GM12878 (cell line): ENCODE data around the gene CYSTM1. TPM values are rescaled to one million over a fixed set of nuclear protein-coding genes. Genes with fewer than 3 reads are reported as not detected.

Experiments
- ATAC-seq: fragments of 200-7000 bp; cut with Tn5 transposase; 3 replicates; pipeline ENCODE4 v1.9.1; 2020; ENCODE audit warnings: mild to moderate bottlenecking, moderate library complexity
- BruUV-seq: library from RNA; stranded (reverse); fragments of 400-500 nt; replicated peaks from 2 replicates; lab custom pipeline; 2021; lab: Mats Ljungman, UMichigan
- CTCF ChIA-PET: fragments of 300-600 bp; sonication (Branson Sonifier 250); formaldehyde crosslinking; extraction: SDS; loops from one replicate; lab custom pipeline; 2021; ENCODE audit warnings: inconsistent platforms; lab: Yijun Ruan, JAX
- POLR2A ChIA-PET: fragments of 350-600 bp; formaldehyde crosslinking; extraction: SDS; loops from one replicate; lab custom pipeline; 2021; ENCODE audit warnings: inconsistent platforms; lab: Charles Lee
- RAD21 ChIA-PET: fragments of 300-600 bp; sonication (Branson Sonifier 250); formaldehyde crosslinking; loops from one replicate; lab custom pipeline; 2023; ENCODE audit warnings: antibody characterized with exemption; ENCODE audit not compliant: unreplicated experiment; lab: Charles Lee
- SMC1A ChIA-PET: fragments of 300-600 bp; sonication (Branson Sonifier 250); formaldehyde crosslinking; loops from one replicate; lab custom pipeline; 2023; ENCODE audit not compliant: unreplicated experiment, uncharacterized antibody; lab: Charles Lee
- DNase-seq: peaks from one replicate; pipeline ENCODE4 v3.0.0-alpha.2; 2011; ENCODE audit warnings: low read depth, low spot score
- FAIRE-seq: peaks from 3 replicates; lab custom pipeline; 2011; peaks lifted over from hg19 to GRCh38; lab: Jason Lieb, UNC
- H2AFZ ChIP-seq: 2 replicates; pipeline ENCODE4 v1.6.0; 2011; ENCODE audit warnings: low read depth, low read length, control low read depth; ENCODE audit not compliant: control insufficient read depth
- H3K27ac ChIP-seq: 2 replicates; pipeline ENCODE4 v1.5.1; 2011; ENCODE audit warnings: control low read depth; ENCODE audit not compliant: control insufficient read depth, insufficient read depth
- H3K27me3 ChIP-seq, 2 experiments: replicated peaks in 1 of 2; 2 replicates each; pipeline versions ENCODE4 v1.6.0 to v1.6.1; 2011; ENCODE audit warnings: low read length in 1 of 2; ENCODE audit not compliant: control insufficient read depth in 2 of 2, insufficient read depth in 2 of 2
- H3K36me3 ChIP-seq, 2 experiments: 2 replicates each; pipeline ENCODE4 v1.5.1; 2011; ENCODE audit warnings: low read length in 1 of 2; ENCODE audit not compliant: control insufficient read depth in 2 of 2, insufficient read depth in 2 of 2
- H3K4me1 ChIP-seq: 2 replicates; pipeline ENCODE4 v1.6.1; 2011; ENCODE audit warnings: mild to moderate bottlenecking, low read length, moderate library complexity, mixed read lengths; ENCODE audit not compliant: control insufficient read depth, insufficient read depth
- H3K4me2 ChIP-seq: 2 replicates; pipeline ENCODE4 v1.6.0; 2011; ENCODE audit warnings: control low read depth; ENCODE audit not compliant: control insufficient read depth, insufficient read depth
- H3K4me3 ChIP-seq: fragments of 200-600 bp; sonication (generic); 2 replicates; pipeline ENCODE4 v1.5.1; 2016
- H3K79me2 ChIP-seq: 2 replicates; pipeline ENCODE4 v1.6.0; 2011; ENCODE audit warnings: low read length; ENCODE audit not compliant: control insufficient read depth, insufficient read depth
- H3K9ac ChIP-seq: 2 replicates; pipeline ENCODE4 v1.8.0; 2011; ENCODE audit warnings: low read length, control low read depth, mixed read lengths; ENCODE audit not compliant: control insufficient read depth, insufficient read depth
- H3K9me3 ChIP-seq: replicated peaks from 3 replicates; pipeline ENCODE4 v1.5.1; 2011; ENCODE audit warnings: mild to moderate bottlenecking, low read length; ENCODE audit not compliant: control insufficient read depth, insufficient read depth
- H4K20me1 ChIP-seq: 2 replicates; pipeline ENCODE4 v1.6.0; 2011; ENCODE audit not compliant: control insufficient read depth, insufficient read depth
- BHLHE40 ChIP-seq, 2 experiments: fragments of 450-650 bp in 1 of 2; IDR thresholded peaks; 2 replicates each; pipeline ENCODE4 v1.6.1; 2011 to 2017; ENCODE audit warnings: low read depth in 2 of 2, borderline replicate concordance in 1 of 2, improper control_type of control experiment in 1 of 2, low read length in 1 of 2, mild to moderate bottlenecking in 1 of 2
- CHD1 ChIP-seq: IDR thresholded peaks from 2 replicates; pipeline ENCODE4 v1.6.1; 2012; ENCODE audit warnings: low read depth, low read length, improper control_type of control experiment
- JUNB ChIP-seq: IDR thresholded peaks from 2 replicates; pipeline ENCODE4 v1.6.1; 2016; ENCODE audit warnings: antibody characterized with exemption, mild to moderate bottlenecking
- JUND ChIP-seq: IDR thresholded peaks from 2 replicates; pipeline ENCODE4 v1.6.1; 2012; ENCODE audit warnings: low read depth, mild to moderate bottlenecking, low read length, improper control_type of control experiment, moderate library complexity
- KAT2A ChIP-seq: conservative IDR thresholded peaks from 2 replicates; pipeline ENCODE4 v1.6.1; 2011; ENCODE audit warnings: low read depth, low read length; ENCODE audit not compliant: control insufficient read depth
- RELA ChIP-seq: fragments of 450-650 bp; IDR thresholded peaks from 2 replicates; pipeline ENCODE4 v1.8.0; 2014; ENCODE audit warnings: borderline replicate concordance; ENCODE audit not compliant: partially characterized antibody
- TCF12 ChIP-seq: IDR thresholded peaks from 2 replicates; pipeline ENCODE4 v1.6.1; 2011; ENCODE audit warnings: low read depth, mild to moderate bottlenecking, low read length
- WGBS: methylation state at CpG from one replicate; pipeline ENCODE4 v1.1.6; 2016; ENCODE audit warnings: low lambda C conversion rate; ENCODE audit not compliant: insufficient replicate concordance, insufficient coverage; ENCODE audit errors: missing lambda C conversion rate; 5-methylcytosine and 5-hydroxymethylcytosine counted together
- in situ Hi-C: fragments of 300-500 bp; cut with MboI; formaldehyde crosslinking; loops from 9 replicates; pipeline ENCODE4 v1.14.3; 2018; ENCODE audit warnings: mixed read lengths
- intact Hi-C: fragments of 100-400 bp; cut with micrococcal nuclease; formaldehyde crosslinking; loops from one replicate; pipeline ENCODE4 v1.14.2; 2022; ENCODE audit not compliant: unreplicated experiment
- polyA plus RNA-seq, 11 experiments: library from polyadenylated mRNA; depleted of rRNA in 4 of 11; unstranded in 6 of 11; stranded (reverse) in 5 of 11; fragments of >200 nt; fragmentation: Nextera tagmentation in 4 of 11; fragmentation: Illumina TruSeq in 1 of 11; extraction: Ambion mirVana in 4 of 11; extraction: Trizol in 1 of 11; gene quantifications; 1 replicate in 1 of 11; 2 replicates in 10 of 11; pipeline versions ENCODE4 v1.2.1 to v1.2.3, GENCODE V29; 2011 to 2016; ENCODE audit warnings: inconsistent platforms in 2 of 11, missing spikeins in 2 of 11, low read depth in 1 of 11
- total RNA-seq, 4 experiments: library from RNA; depleted of rRNA in 3 of 4; stranded (reverse); fragments of >200 nt in 3 of 4; fragmentation: Illumina TruSeq in 1 of 4; extraction: Trizol in 1 of 4; gene quantifications; 2 replicates each; pipeline versions ENCODE4 v1.2.1 to v1.2.3, GENCODE V29; 2013 to 2021
- TF ChIP-seq, protein P1 (sequence below): fragments of 450-650 bp; IDR thresholded peaks from 2 replicates; pipeline ENCODE4 v1.6.1; 2017; ENCODE audit warnings: low read depth, mild to moderate bottlenecking, moderate library complexity

CYSTM1 gene
- total and polyA plus RNA-seq, 10 of the 15 experiments (the other 5 are each of a cell fraction or from before 2014, with no cell fraction given) = 52.7 to 261 (median 98.7) TPM

DNA sequence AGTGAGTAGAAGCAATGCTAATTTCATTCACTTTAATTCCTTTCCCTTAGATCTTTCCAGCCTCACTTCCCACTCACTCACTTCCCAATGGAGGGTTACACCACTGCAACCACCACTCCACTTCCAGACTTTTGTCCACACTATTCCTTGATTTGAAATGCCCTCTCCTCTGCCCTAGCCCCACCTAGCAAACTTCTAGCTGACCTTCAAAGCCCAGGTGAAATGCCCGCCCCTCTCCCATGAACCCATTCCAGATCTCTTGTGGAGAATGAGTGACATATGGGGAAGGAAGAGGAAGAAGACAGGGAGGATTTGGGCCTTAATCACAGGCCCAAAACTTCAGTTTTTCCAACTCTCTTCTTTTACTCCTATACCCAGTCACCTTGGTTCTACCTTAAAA is 90.9 kb downstream of the CYSTM1 start (continued):
- TF ChIP-seq JUNB (no peak), CHD1 (no peak), KAT2A (no peak), JUND (no peak), RELA (no peak)

DNA sequence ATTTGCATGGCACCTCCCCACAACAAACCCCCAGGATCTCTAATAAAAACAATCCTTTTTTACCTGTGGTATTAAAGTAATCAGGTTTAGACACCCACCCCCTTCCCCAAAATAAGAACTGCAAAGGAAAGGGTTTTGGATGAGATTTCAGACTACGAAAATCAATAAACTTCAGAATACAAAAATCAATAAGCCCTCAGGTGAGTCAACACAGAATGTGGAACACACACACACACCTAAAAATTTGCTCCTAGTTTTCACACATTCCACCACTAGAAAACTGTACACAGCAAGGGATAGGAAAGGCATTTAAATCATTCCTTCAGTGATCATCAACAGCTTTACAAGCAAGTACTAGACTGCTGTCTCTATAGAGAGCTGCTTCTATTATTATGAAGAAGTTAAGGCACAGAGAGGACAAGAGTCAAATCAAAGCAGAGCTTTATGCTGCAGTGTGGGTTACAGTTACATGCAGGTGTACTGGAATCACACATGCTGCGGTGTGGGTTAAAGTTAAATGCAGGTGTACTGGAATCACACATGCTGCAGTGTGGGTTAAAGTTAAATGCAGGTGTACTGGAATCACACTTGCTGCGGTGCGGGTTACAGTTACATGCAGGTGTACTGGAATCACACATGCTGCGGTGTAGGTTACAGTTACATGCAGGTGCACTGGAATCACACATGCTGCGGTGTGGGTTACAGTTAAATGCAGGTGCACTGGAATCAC is 91.6 kb downstream of the CYSTM1 start:
- CTCF ChIA-PET = interaction anchor here (1.0 to 2.9 kb wide), 4 partner anchors 41 to 97 kb away, joined by 3 to 17 read pairs (median 6); partner anchors contain the start of gene HBEGF
- H3K27ac ChIP-seq = no peak overlapping the region
- H3K4me3 ChIP-seq = no peak overlapping the region
- in situ Hi-C loops = no loop called here
- RAD21 ChIA-PET = interaction anchor here (1.2 to 1.6 kb wide), 2 partner anchors 28 to 85 kb away, joined by 3 to 5 read pairs; no protein-coding TSS in a partner anchor
- no peak for FAIRE-seq
- TF ChIP-seq TCF12 (peak; percentile 26; the same call in 1 of the 2 replicates), BHLHE40 (IDR thresholded peaks at IDR 0.05; ENCODE audit: borderline replicate concordance in 1 of 2, low read depth in 2 of 2, low read length in 1 of 2) (peak; percentile 14 to 41; a peak in 2 of 4 replicates)
- TF ChIP-seq, protein P1, sequence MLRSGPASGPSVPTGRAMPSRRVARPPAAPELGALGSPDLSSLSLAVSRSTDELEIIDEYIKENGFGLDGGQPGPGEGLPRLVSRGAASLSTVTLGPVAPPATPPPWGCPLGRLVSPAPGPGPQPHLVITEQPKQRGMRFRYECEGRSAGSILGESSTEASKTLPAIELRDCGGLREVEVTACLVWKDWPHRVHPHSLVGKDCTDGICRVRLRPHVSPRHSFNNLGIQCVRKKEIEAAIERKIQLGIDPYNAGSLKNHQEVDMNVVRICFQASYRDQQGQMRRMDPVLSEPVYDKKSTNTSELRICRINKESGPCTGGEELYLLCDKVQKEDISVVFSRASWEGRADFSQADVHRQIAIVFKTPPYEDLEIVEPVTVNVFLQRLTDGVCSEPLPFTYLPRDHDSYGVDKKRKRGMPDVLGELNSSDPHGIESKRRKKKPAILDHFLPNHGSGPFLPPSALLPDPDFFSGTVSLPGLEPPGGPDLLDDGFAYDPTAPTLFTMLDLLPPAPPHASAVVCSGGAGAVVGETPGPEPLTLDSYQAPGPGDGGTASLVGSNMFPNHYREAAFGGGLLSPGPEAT = no peak
- TF ChIP-seq, all 136 proteins: peak for 2
- Histone ChIP-seq H4K20me1 (no peaks in the 10 kb centered on the region), H3K36me3 (peaks cover 0 to 2% of the 10 kb centered on the region in 2 experiments; a peak in 1 of 4 replicates), H2AFZ (no peak overlapping the region), H3K79me2 (peaks cover 11% of the 10 kb centered on the region), H3K4me2 (peak overlapping the region; percentile 13; the same call in 1 of the 2 replicates), H3K9ac (no peak overlapping the region), H3K27me3 (no peaks in the 10 kb centered on the region), H3K4me1 (peaks cover 15% of the 10 kb centered on the region), H3K9me3 (no peaks in the 10 kb centered on the region)
- POLR2A ChIA-PET = interaction anchor here (0.6 to 0.9 kb wide), 2 partner anchors 14 to 28 kb away, joined by 3 read pairs; no protein-coding TSS in a partner anchor
- DNase-seq (no peak), ATAC-seq (peak; percentile 43)
- 68% methylated on average over 6 of the region's 6 CpGs for WGBS
- SMC1A ChIA-PET = interaction anchor here (1.0 to 1.8 kb wide), 5 partner anchors 14 to 225 kb away, joined by 3 to 4 read pairs (median 3); no protein-coding TSS in a partner anchor
- intact Hi-C loops = no loop called here
- BruUV-seq = no TSS peak
